ENCODE measurements around the gene SRGAP2.
A peak's percentile ranks its signal among the peaks of the same experiment; 100 is the strongest.
"Not testable (repeated sequence)": the region's sequence is repeated elsewhere in the genome, so short reads cannot be mapped to it uniquely, and the experiment has no call there.

The SRGAP2 gene

GRCh38 chr1:206203364-206204158 lies at the start of gene SRGAP2:
SRGAP2 (plus strand) TSS chr1:206203541; CDS start chr1:206205971, 2,430 bp downstream.
- peak; percentile 24 for DNase-seq

DNA sequence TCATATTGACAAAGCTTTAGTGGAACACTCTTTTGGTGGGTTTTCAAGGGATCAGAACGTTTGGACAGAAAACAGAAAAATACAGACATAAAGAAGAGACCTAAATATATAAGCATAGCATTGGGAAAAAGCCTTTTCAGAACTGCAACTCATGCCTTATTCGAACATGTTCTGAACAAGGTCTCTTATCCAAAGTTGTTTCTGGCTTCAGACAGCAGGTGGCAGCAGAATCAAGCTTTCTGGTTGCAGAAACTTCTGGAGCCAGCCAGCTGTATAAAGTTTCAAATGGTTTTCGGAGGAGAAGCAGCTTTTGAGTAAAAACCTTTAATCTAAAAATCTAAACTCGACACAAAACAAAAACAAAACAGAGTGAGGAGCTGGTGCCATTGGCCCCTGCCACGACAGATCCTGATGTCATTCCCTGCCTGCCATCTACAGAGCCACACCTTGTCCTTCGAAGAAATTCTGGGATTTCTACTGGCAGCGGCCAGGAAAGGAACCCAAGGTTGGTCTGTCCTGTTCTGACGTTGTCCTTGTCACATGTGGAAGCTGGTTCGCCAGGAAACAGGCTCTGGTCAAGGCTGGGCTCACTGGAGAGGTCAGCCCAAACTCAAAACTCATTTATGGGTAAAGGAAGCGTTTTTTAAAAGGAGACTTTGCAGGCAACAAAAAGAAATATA lies 35.9 kb upstream of the SRGAP2 start:
- DNase-seq, result not testable (repeated sequence)

GRCh38 chr1:206169794-206170193 lies 33.5 kb upstream of the SRGAP2 start:
- DNase-seq, result not testable (repeated sequence)

- DNase-seq, result not testable (repeated sequence)
Observed at GRCh38 chr1:206173110-206173719, 30.1 kb upstream of the SRGAP2 start.

DNA sequence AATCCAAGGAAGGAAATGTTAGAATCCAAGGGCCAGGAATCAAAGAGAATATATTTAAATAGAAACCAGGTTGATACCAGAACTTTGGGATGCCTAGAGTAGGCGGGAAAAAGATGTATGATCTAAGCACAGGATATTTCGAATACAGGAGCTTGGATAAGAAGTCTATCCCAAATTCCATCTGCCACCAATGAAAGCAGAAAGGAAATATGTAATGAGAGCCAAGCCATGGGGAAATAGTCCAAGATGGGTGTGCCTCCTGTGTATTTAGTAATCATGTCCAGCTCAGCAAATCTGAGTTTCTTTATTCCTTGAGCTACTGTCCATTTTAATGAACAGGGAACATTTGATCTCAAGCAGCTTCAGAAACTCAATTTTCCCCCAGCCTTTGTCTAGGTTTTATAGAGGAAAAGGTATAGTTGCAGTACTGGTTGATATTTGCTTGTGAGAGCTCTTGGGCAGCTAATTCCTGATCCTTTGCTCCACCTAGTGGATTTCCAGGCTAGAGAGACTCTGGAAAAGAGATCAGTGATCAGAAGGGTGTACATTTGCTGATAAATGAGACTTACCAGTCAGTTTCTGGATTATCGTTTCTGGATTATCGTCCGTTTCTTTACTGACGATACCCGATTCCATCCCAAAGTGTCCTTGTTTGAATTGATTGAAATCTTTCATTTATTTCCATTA lies 29.0 kb upstream of the SRGAP2 start:
- DNase-seq, result not testable (repeated sequence)

GRCh38 chr1:206175459-206176113 lies 27.8 kb upstream of the SRGAP2 start:
- DNase-seq, result not testable (repeated sequence)

GRCh38 chr1:206176114-206176502 lies 27.2 kb upstream of the SRGAP2 start:
- not testable (repeated sequence) for DNase-seq

DNA sequence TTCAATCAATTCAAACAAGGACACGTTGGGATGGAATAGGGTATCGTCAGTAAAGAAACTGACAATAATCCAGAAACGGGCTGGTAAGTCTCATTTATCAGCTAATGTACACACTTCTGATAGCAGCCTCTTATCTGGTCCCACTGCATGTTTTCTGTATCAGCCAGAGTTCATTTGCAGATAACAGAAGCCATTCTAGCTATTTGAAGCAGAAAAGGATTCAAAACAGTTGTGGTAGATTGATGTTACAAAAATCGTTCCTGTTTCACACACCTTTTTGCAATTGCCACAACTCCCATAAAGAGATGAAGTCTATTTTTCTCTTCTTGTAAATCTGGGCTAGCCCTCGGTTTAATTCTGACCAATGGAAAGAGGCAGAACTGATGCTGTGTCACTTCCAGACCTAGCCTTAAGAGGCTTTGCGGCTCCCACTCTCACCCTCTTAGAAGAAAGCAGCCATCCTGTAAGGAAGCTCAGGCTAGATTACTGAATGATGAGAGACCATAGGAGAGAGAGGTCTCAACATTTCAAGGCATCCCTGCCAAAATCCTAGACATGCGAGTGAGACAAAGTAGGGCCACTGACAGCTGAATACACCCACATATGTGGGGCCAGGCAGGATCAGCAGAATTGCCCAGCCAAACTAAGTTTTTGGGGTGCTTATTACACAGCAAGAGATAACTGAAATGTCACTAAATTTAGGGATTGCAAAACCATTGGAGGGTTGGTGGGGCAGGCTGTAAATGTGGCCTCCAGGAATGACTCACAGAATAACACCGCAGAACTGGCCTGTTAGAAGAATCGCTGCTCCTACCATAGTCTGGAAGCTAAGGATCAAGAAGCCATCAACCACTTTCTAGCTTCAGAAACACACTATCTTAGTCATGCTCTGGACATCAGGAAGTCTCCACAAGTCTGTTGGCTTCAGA lies 25.0 kb upstream of the SRGAP2 start:
- DNase-seq, result not testable (repeated sequence)

GRCh38 chr1:206179666-206180065 lies 23.7 kb upstream of the SRGAP2 start:
- not testable (repeated sequence) for DNase-seq

- not testable (repeated sequence) for DNase-seq
Observed at GRCh38 chr1:206182368-206183317, 20.7 kb upstream of the SRGAP2 start.

GRCh38 chr1:206183788-206184187 lies 19.6 kb upstream of the SRGAP2 start:
- not testable (repeated sequence) for DNase-seq

GRCh38 chr1:206185778-206186177 lies 17.6 kb upstream of the SRGAP2 start:
- DNase-seq, result not testable (repeated sequence)

DNA sequence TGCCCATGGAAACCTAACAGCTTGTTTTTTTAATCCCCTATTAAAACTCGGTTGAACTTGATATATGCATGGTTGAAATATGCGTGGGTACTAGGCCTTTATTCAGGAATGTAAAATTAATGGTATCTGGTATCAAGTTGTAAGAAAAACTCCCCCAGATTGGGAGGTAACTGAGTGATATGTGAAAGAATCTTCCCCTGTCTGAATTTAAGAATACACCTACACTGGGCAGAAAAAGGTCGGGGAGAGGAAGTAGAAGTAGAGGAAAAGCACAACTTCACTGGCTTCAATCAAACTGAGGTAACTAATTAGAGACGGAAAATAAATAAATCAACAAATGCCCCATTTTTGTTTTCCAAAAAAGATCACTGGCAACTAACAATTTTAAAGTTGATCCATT lies 16.5 kb upstream of the SRGAP2 start:
- DNase-seq, result not testable (repeated sequence)

- not testable (repeated sequence) for DNase-seq
Observed at GRCh38 chr1:206195182-206195581, 8.2 kb upstream of the SRGAP2 start.

DNA sequence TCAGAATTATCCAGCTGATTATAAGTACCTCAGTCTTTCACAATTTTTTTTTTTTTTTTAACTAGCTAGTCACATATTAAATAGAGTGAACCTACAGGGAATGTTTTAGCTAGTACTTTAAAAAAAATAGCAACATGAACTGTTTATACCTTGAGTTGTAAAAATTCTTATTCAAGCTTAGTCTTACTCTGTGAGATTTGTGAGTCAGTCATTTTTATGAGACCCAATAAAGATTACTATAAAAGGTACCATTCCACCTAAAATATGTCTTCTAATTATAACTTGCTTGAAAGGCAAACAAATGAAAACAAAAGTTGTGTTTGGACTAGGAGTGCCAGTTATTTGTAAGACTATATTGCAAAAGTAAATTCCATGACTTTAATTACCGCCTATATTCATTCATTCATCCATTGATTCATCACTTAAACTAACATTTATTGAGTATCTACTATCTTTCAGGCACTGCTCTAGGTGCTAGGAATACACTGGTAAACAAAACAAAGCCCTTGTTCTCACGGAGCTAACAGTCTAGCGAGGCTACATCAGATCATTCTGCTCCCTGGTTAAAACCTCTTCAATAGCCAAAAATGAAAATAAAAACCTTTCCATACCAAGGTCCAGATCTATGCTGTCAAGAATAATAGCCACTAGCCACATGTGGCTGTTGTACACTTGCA lies 6.5 kb upstream of the SRGAP2 start:
- not testable (repeated sequence) for DNase-seq

DNA sequence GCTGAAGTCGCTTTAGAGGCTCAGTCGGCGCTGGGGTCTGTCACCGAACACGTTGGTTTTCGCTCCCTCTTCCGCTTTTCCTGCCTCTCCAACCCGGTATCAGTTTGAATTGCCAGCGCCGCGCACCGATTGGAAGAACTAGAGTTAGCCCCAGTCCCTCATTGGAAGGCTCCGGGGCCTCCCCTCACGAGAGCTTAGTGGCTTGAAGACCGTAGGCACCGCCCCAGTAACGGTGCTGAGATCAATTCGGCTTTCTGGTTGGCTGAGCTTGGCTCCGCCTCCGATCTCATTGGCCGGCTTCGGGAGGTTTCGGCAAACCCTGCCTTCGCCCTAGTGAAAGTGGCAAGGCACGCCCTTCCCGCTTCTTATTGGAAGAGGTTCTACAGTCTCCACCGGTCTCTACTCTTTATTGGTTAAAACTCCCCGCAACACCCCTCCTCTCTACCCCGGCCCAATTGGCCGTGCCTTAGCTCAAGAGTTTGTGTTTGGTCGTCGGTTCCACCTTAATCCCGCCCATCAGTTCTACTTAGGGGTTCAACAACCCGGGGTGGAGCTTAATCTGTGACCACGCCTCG lies 465 bp upstream of the SRGAP2 start, which contains the start of gene FAM72A:
Gene FAM72A, minus strand, starts transcription at position 51 of the 575 bp plus-strand sequence. CDS start 814 bp downstream, outside the sequence.
- DNase-seq, result peak; percentile 86

GRCh38 chr1:206204159-206204511 lies 794 bp downstream of the SRGAP2 start:
- not testable (repeated sequence) for DNase-seq

DNA sequence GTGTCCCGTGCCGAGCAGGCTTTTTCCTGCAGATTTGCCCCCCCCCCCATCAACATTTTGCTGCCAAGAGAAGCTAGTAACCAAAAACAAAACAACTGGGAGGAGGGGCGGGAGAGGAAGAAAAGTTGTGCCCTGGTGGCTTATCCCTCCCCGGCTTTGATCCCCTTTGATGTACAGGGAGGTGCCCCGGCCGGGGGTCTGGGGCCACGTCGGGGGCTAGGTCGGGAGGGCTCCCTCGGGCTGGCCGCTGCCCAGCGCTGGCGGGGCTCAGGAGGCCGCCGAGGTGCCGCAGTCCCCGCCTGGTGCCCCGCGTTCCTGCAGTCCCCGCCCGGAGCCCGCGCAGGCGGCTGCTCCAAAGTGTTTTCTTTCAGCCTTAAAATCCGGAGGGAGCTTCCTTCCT lies 1.5 kb downstream of the SRGAP2 start:
- DNase-seq, result not testable (repeated sequence)

DNA sequence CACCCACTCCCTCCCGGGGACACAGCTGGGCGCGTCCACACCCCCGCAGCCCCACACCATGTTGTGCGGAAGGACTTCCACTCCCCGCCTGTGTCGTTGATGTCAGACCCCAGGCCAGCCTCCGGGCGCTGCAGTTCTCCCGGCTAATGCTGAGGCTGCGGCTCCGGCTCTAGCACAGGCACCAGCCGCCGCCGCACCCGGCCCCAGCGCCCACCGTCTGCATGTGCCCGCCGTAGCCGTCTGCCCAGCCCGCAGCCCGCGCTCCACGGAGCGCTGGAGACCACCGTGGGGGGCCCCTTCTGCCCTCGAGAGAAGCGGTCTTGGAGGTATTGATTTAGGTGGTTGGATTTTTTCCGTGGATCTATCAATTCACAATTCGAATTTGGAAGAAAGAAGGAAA lies 2.2 kb downstream of the SRGAP2 start:
- peak; percentile 8 for DNase-seq

Data from stimulated activated CD4-positive, alpha-beta T cell treated with anti-CD3 and anti-CD28 coated beads, Interleukin-12 subunit alpha, Interleukin-12 subunit beta, amount 100 ng/mL, for 4 hours (primary cell).